Mononuclear cell (primary cell): Measurements from ENCODE around the gene NUMB. TPM values are rescaled to one million over a fixed set of nuclear protein-coding genes. Genes with fewer than 3 reads are reported as not detected.
"Not testable (repeated sequence)": the region's sequence is repeated elsewhere in the genome, so short reads cannot be mapped to it uniquely, and the experiment has no call there.

ENCODE experiments used
- H3K27me3 ChIP-seq: 2 replicates; pipeline ENCODE4 v1.6.0; 2011; ENCODE audit warnings: low read length, control low read depth; ENCODE audit not compliant: insufficient read depth
- H3K4me1 ChIP-seq: 2 replicates; pipeline ENCODE4 v1.5.1; 2011; ENCODE audit warnings: mild to moderate bottlenecking, low read length, control low read depth; ENCODE audit not compliant: insufficient read depth
- H3K4me3 ChIP-seq: 2 replicates; pipeline ENCODE4 v1.5.1; 2011; ENCODE audit warnings: mild to moderate bottlenecking, low read length, moderate library complexity
- H3K9me3 ChIP-seq: 2 replicates; pipeline ENCODE4 v1.5.1; 2011; ENCODE audit warnings: low read depth, mild to moderate bottlenecking, control low read depth, low read length
- total RNA-seq: library from RNA; depleted of rRNA; stranded (reverse); fragments of >200 nt; gene quantifications from one replicate; pipeline ENCODE4 v1.2.3, GENCODE V29; 2012

NUMB gene
- total RNA-seq, 1 donor: 41.1 TPM

DNA sequence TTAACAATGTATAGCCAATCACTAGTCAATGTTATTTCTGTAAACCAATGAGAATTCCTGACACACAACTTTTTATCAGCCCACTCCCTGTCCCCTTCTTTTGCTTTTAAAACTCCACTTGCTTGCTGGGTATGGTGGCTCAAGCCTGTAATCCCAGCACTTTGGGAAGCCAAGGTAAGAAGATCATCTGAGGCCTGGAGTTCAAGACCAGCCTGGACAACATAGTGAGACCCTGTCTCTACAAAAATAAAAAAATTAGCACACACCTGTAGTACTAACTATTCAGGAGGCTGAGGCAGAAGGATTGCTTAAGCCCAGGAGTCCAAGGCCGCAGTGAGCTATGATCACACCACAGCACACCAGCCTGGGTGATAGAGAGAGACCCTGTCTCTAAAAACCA is 133.3 kb downstream of the NUMB start:
- Histone ChIP-seq H3K9me3 (no peaks in the 10 kb centered on the region), H3K4me3 (no peak overlapping the region), H3K4me1 (peaks cover 14% of the 10 kb centered on the region), H3K27me3 (no peaks in the 10 kb centered on the region)

DNA sequence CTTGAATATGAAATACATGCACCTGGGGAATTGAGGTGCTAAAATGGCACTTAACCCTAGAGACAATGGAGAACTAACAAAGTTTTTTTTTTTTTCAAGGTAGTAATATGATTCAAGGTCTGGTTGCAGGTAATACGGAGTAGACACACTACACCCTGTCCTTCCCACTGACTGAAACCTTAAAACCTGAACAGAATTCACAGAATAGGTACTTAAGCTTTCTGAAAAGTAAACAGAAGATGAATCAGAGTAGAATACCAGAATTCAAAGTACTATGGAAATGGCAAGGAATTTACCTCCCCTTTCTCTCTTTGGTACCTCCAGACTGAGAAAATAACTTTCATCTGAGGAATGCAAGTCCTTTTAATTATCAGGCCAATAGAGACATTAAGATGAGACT is 133.8 kb downstream of the NUMB start:
- no peaks in the 10 kb centered on the region for H3K9me3 ChIP-seq
- H3K4me3 ChIP-seq: no peak overlapping the region
- peaks cover 14% of the 10 kb centered on the region for H3K4me1 ChIP-seq
- H3K27me3 ChIP-seq: no peaks in the 10 kb centered on the region

DNA sequence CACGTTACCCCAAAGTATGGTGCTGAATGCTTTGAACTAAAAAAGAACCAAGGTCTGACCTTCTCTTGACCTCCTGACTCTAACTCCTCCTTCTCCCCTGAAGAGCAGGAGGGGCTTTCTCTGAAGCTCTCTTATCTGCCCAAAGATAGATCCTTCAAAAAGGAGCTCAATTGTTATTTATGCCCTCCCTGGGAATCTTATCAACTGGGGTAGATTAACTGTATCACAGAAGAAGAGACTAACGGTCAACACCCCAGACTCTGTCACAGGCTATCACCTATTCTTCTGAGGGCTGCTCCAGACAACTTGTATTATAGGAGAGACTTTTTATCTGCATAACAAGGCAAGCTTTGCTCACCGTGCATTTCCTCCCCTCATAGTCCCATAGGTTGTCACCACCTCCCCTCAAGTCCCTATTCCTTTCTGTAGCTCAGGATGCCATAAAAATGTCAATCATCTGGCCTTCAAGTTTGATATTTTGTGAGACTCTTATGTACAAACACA is 134.4 kb downstream of the NUMB start:
- Histone ChIP-seq H3K4me3 (no peak overlapping the region), H3K27me3 (no peaks in the 10 kb centered on the region), H3K9me3 (no peaks in the 10 kb centered on the region), H3K4me1 (peaks cover 14% of the 10 kb centered on the region)

DNA sequence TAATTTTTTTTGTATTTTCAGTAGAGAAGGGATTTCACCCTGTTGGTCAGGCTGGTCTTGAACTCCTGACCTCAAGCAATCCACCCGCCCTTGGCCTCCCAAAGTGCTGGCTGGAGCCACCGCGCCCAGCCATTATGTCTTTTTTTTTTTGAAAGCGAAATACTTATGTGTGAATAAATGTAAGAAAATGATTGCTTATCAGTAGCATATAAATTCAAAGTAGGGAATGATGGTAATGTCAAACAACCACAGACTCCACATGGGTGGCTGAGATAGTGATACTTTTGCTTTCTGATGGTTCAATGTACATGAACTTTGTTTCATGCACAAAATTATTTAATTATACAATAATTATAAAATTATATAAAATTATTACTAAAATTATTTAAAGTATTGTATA is 145.2 kb downstream of the NUMB start:
- H3K4me1 ChIP-seq: peaks cover 18% of the 10 kb centered on the region
- H3K9me3 ChIP-seq: no peaks in the 10 kb centered on the region
- H3K4me3 ChIP-seq: no peak overlapping the region
- no peaks in the 10 kb centered on the region for H3K27me3 ChIP-seq

DNA sequence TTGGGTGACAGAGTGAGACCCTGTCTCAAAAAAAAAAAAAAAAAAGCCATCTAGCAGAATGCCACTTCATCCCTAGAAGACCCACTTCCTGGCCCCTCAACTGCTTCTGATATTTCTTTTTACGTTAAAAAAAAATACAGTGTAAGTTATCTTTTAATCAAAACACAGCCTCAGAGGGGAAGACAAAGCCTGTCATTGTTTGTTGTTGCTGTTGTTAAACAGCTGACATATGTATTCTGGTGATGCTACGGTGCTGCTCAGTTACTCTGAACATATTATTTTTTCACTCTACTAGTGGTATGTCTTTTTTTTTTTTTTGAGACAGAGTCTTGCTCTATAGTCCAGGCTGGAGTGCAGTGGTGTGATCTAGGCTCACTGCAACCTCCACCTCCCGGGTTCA is 145.7 kb downstream of the NUMB start:
- H3K9me3 ChIP-seq: no peaks in the 10 kb centered on the region
- no peaks in the 10 kb centered on the region for H3K27me3 ChIP-seq
- peaks cover 18% of the 10 kb centered on the region for H3K4me1 ChIP-seq

DNA sequence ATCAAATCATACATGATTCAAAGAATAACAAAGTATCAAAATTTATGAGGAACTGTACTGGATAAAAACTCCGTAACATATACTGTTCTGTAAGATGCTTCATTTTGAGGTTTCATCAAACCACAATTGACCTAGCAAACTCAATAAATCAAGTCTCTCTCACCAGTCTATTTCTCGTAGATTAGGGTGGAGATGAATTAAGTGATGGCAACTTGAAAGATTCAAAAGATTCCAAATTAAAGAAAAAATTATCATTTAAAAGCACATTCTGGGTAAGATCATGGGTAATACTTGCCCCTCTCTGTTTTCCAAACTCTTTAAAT is 146.7 kb downstream of the NUMB start:
- peaks cover 18% of the 10 kb centered on the region for H3K4me1 ChIP-seq
- H3K27me3 ChIP-seq: no peaks in the 10 kb centered on the region
- H3K4me3 ChIP-seq: no peak overlapping the region
- no peaks in the 10 kb centered on the region for H3K9me3 ChIP-seq

More for the DNA sequence above, 145.7 kb downstream of the NUMB start:
- no peak overlapping the region for H3K4me3 ChIP-seq

DNA sequence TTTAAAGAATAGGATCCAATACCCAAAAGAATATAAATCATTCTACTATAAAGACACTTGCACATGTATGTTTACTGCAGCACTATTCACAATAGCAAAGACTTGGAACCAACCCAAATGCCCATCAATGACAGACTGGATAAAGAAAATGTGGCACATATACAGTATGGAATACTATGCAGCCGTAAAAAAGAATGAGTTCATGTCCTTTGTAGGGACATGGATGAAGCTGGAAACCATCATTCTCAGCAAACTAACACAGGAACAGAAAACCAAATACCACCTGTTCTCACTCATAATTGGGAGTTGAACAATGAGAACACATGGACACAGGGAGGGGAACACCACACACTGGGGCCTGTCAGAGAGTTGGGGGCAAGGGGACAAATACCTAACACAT is 149.1 kb downstream of the NUMB start:
- not testable (repeated sequence) for H3K27me3 ChIP-seq, H3K4me3 ChIP-seq, H3K9me3 ChIP-seq
- H3K4me1 ChIP-seq: peaks cover 24% of the 10 kb centered on the region

DNA sequence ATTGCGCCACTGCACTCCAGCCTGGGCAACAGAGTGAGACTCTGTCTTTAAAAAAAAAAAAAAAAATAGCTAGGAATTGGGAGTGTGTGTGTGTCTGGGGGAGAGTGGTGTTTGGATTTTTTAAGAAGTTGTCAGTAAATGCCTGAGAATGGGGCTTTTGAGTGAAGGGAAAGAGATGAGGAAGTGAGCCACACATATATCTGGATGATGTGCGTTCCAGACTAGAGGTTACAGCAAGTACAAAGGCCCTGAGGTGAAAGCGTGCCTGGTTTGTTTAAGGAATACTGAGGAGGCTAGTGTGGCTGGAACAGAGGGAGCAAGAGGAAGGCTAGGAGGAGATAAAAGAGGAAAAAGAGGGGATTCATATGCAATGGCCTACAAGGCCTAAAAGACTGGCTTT is 151.1 kb downstream of the NUMB start:
- Histone ChIP-seq H3K4me3 (no peak overlapping the region), H3K4me1 (peaks cover 22% of the 10 kb centered on the region)

DNA sequence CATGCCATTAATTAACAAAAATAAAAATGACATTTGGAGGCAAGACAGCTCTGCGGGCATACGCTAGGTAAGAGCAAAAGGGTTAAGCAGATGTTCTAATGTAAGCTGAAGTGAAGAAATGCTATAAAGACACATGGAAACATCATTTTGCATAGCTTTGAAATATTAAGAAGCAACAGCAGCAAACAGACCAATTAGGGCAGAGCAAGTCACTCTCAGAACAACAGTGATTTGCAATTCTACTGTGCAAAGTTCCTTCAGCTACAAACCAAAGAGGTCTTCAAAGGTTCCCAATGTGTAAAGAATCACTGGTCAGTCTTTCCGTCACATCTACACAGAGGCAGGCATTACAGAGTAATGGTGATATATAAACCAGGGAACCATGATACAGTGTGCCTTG is 152.8 kb downstream of the NUMB start:
- H3K27me3 ChIP-seq: no peaks in the 10 kb centered on the region
- no peaks in the 10 kb centered on the region for H3K9me3 ChIP-seq
- peaks cover 7% of the 10 kb centered on the region for H3K4me1 ChIP-seq
- no peak overlapping the region for H3K4me3 ChIP-seq

More for the DNA sequence above, 151.1 kb downstream of the NUMB start:
- no peaks in the 10 kb centered on the region for H3K27me3 ChIP-seq
- H3K9me3 ChIP-seq: no peaks in the 10 kb centered on the region

DNA sequence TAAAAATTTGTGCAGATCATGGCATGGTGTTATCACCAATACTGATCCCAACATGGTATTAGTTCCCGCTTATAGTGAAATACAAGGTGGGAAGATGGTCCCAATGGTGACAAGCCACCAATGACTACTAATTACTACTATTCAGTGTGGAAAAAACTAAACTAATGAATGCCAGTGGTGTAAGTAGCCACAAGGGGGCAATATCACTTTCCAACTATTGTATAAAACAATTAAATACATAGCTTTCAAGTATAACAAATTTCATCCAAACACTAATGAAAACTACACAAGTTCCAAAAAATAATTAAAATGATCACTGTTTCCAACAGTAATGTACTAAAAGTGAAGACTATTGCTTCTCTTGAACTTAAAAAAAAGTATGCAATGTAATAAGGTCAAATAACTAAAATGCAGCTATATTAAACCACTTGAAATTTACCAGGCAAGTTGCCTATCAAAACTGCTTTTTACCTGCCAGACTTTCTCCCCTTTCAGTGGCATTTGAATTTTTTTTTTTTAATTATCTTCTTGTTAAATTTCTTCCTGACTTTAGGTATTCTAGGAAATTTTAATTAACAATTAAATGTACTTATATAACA is 163.0 kb downstream of the NUMB start:
- Histone ChIP-seq H3K4me1 (no peaks in the 10 kb centered on the region), H3K9me3 (no peaks in the 10 kb centered on the region), H3K4me3 (no peak overlapping the region), H3K27me3 (no peaks in the 10 kb centered on the region)

DNA sequence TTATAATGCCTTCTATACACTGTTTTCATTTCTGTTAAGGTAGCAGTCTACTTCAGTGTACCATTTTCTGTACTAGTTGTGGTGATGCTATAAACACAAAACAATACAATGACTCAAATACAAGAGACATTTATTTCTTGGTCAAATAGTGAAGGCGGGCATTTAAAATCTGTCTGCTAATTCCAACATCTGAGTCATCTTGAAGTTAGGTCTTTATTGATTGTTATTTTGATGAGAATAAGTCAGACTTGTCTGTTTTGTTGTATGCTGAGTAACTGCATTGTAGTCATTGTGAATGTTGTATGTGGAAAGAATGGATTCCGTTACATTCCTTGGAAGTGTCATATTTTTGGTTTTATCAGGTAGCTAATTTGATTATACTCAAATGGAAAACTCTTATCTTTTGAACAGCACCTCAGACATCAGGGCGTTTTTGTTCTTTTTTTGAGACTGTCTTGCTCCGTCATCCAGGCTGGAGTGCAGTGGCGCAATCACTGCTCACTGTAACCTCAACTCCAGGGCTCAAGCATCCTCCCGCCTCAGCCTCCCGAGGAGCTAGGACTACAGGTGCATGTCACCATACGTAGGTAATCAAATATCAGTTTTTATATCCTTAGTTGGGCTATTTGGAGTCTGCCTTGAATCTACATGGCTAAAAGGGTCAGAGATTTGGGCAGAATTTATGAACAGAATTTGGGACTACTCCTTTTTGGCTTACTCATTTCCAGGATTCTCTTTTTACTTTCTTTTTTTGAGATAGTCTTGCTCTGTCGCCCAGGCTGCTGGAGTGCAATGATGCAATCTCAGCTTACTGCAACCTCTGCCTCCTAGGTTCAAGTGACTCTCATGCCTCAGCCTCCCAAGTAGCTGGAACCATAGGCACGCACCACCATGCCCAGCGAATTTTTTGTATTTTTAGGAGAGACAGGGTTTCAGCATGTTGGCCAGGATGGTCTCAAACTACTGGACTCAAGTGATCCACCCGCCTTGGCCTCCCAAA is 164.3 kb downstream of the NUMB start:
- Histone ChIP-seq H3K4me1 (no peaks in the 10 kb centered on the region), H3K27me3 (no peaks in the 10 kb centered on the region), H3K9me3 (no peaks in the 10 kb centered on the region), H3K4me3 (no peak overlapping the region)

DNA sequence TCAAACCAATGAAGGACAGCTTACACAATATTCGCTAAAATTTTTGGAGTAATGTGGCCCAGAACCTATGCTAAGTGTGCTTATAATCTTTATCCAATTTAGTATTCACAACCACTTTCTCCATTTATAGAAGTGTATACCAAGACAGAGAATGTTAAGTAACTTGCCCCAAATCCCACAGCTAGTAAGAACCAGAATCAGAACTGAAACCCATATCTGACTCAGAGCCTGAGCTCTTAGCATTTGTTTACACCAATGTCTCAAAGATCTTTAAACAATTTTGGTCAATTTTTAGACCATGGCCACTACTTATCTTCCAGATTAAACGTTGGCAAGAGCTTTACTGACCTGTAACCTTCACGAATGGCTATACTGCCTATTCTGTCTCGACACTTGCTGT is 168.1 kb downstream of the NUMB start:
- Histone ChIP-seq H3K4me1 (no peaks in the 10 kb centered on the region), H3K9me3 (no peaks in the 10 kb centered on the region), H3K4me3 (no peak overlapping the region), H3K27me3 (no peaks in the 10 kb centered on the region)

DNA sequence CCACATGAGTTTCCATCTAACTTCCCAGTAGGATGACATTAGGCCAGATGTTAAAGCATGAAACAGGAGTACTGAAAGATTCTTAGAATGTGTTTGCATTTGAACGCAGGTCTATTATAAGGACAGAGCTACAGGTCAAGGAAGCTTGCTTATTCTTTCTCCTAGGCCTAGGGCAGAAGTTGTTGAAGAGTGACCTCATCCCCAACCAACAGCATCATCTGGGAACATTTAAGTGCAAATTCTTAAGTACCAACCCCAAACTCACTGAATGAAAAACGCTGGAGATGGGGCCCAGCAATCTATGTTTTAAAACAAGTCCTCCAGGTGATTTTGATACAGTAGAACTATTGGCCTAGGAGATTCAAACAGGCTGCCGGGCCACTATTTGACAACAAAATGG is 168.6 kb downstream of the NUMB start:
- Histone ChIP-seq H3K4me3 (no peak overlapping the region), H3K4me1 (no peaks in the 10 kb centered on the region), H3K27me3 (no peaks in the 10 kb centered on the region), H3K9me3 (no peaks in the 10 kb centered on the region)

DNA sequence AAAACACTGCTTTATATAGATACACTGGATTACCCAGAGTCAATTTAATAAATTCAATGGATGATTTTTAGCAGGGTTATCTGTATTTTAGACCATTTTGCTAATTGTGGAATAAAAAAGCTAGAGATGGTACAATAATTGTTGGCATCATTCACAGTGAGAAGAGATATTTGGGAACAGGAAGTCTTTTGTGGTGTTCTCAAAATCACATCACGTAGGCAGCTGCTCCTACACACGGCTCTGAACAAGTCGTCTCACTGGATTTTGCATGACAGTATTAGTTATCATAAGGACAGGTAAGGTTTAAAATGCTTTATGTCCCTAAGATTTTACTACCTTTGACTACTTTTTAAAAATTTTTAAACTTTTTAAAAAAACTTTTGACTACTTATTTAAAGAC is 169.0 kb downstream of the NUMB start:
- Histone ChIP-seq H3K4me1 (no peaks in the 10 kb centered on the region), H3K27me3 (no peaks in the 10 kb centered on the region), H3K4me3 (no peak overlapping the region), H3K9me3 (no peaks in the 10 kb centered on the region)

DNA sequence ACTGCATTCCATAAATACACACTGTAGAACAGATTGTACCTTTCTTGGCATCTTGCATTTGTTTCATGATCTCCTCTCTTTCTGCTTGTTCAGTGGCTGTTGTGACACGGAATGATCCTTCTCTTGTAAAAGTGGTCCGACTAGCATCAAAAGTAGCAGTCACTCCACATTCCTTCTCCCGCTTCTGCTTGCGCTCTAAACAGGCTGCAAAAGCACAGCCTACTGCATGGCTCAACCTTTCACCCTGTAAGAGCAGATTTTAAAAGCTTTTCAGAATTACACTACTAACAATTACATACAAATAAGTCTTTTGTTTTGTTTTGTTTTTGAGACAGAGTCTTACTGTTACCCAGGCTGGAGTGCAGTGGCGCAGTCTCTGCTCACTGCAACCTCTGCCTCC is 171.3 kb downstream of the NUMB start:
- Histone ChIP-seq H3K4me3 (no peak overlapping the region), H3K27me3 (no peaks in the 10 kb centered on the region), H3K9me3 (no peaks in the 10 kb centered on the region), H3K4me1 (no peaks in the 10 kb centered on the region)

DNA sequence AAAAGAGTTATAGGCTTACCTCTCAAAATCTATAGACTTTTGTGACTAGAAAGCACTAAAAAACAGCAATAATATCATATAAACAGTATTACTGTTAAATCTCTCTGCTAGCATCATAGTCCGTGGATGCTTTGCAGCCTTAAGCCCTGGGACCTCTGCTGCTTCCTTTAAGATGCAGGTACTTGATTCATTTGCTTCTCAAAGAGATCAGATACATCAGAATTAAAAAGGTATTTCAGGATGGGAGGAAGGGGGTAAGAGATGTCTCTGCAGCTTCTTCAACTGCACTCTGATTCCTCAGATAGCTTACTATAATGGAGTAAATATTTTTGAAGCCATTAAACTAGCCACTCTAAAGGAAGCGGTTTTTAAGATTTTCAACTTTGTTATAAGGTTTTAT is 171.7 kb downstream of the NUMB start:
- no peak overlapping the region for H3K4me3 ChIP-seq
- no peaks in the 10 kb centered on the region for H3K27me3 ChIP-seq
- no peaks in the 10 kb centered on the region for H3K4me1 ChIP-seq
- no peaks in the 10 kb centered on the region for H3K9me3 ChIP-seq
